Epidermal melanocyte (primary cell): ENCODE data around the gene CALML5.

Source experiments
- DNase-seq: peaks from one replicate; pipeline ENCODE4 v3.0.0; 2011; ENCODE audit warnings: low spot score; ENCODE audit not compliant: insufficient read length

The CALML5 gene

GRCh38 chr10:5515948-5516761 is 16.8 kb upstream of the CALML5 start:
- DNase-seq: no peak

DNA sequence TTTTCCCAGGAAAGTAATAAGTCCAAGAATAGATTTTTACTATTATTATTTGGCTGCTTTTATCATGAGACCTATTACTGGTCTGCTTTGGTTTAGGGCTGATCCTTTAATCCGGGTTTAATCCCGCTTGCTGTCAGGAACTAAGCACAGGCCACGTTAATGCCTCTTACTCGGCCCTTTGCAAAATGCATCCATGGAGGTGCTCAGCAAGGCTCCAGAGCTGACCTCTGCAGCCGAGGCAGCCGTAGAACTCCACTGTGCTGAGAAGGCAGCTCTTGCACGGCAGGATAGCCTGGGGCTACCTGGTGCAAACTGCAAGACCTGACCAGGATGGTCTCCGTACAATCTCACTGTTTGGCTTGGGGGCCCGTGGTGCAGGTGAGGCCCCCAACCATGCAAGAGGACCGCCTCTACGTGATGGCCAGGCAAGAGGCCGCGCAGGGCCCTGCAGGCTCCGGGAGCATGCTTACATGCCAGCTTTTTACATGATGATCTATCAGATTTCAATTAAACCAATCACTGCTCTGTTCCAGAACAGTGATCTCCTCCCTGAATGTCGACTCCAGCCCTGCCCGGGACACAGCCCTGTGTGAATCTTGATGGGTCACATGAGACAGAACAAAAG is 15.0 kb upstream of the CALML5 start:
- DNase-seq: no peak

DNA sequence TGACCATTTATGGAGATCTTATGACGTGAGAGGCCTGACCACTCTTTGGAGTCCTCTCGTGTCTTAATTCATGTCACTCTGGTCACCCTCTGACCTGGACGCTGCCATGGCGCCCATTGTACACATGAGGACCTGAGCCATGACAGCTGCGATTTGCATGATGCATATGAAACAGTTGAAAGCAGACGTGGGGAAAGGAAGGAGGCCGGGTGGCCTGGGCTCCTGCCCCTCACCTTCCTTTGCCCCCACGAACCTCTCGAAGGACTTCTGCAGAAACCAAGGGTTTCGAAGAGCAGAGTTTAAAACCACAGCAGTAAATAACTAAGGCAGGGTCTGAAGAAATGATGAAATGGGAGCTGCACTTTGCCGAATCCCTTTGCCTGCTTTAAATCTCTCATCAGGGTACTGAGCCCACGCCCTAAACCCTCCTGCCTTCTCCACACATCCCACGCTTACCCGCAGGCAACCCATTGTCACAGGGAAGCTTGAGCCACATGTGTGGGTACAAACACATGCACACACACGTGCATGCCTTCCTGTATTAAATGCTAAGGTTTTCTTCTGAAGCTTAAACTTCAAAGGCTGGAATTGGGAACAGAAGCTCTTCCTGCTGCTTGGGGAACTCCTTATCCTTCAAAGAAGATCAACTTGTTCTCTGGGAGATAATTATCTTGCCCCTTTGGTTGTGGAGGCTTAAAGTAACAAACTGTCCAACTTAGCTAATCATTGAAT is 13.7 kb upstream of the CALML5 start:
- DNase-seq: no peak

DNA sequence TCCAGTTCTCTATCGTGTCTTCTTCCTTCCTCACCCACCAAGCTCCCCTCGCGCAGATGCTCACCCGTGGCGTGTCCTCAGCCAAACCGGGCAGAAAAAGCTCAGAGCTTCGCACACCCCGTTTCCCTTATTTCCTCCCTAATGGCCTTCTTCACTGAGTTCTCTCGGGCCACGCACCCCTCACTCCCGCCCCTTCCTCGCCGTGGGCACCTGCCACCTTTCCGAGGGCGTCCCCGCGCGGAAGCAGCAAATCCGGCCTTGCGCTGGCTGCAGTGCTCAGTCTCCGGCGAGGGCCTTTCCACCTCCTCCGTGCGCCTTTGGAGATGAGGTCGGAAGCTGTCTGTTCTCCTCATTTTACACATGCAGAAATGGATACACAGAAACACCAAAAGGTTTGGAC is 13.0 kb upstream of the CALML5 start:
- DNase-seq: no peak

DNA sequence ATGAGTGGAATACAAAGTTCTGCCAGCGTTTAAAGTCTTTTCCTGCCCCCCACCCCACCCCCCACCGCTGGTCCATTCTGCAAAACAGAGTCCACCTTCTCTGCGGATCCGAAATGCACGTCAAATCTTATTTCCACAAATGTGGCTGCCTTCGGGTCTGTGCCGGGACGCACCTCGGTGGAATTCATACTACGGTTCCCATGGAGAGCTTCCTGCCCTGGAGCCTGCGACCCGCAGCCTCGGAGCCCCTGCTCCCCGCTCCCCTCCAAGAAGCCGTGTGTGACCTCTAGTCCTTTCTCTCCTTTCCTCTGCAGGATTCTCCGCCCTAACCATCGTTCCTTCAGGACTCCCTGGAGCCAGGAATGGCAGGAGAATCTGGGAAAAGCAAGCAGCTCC is 12.5 kb upstream of the CALML5 start:
- DNase-seq: no peak

DNA sequence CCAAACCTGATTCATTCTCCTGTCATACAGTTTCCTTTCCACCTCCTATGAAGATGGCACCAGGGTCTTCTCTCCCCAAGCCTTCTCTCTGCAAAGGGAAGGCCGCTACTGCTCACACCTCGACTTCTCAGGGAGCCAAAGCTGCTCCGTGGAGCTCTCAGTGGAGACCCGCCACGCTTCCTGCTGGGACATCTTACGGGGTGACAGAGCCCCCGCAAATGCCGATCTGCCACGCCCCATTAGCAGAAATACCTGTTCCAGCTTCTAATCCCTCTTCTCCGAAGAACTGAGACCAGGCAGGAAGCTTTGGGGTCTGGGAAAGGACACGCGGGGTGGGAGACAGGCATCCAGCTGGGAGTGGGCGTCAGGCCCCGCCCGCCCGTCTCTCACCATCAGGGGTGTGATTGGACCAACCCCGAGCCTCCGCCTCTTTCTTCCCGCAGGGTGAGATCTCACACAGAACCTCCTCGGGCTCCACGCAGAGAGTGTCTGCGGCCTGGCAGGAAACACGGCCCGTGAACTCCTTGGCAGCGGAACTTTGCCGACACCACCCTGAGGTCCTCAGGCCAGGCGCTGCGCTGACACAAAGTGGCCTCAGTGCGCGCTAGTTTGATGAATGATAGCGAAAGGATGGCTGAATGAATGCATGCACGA is 12.0 kb upstream of the CALML5 start:
- no peak for DNase-seq

DNA sequence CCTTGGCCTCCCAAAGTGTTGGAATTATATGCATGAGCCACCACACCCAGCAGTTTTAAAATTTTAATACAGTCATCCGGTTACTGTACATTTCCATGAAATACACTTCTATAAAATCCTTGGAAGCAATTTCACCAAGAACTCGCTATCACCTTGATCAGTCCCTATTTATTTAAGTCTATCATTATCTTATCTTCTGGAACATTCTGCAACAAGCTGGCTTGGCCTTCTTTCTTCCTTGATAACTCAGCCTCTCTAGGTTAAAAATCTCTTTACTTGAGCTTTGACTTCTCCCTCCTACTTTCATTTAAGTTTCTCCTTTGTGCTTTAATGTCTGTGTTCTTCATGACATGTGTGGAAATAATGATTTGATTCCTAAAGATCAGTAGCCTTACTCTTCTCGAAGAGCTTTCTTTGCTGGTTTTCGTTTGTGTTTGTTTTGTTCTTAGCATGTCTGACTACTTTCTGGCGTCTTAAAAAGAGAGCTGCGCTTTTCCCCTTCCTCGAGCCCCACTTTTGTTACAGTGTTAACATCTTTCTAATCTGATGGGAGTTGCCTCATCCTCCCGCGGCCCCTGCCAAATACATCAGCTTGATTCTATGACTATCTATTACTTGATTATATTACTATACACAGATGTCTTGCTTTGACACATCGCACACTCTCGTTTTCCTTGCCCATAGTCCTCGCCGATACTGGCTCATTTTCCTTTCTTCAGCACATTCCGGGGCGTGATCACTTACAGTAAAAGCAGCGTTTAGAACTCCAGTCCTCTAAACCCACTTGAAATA is 11.1 kb upstream of the CALML5 start:
- DNase-seq: no peak

- no peak for DNase-seq
These were observed 10.3 kb upstream of the CALML5 start for GRCh38 chr10:5509691-5510090.

- no peak for DNase-seq
These were observed 9.9 kb upstream of the CALML5 start for GRCh38 chr10:5509236-5509635.

DNA sequence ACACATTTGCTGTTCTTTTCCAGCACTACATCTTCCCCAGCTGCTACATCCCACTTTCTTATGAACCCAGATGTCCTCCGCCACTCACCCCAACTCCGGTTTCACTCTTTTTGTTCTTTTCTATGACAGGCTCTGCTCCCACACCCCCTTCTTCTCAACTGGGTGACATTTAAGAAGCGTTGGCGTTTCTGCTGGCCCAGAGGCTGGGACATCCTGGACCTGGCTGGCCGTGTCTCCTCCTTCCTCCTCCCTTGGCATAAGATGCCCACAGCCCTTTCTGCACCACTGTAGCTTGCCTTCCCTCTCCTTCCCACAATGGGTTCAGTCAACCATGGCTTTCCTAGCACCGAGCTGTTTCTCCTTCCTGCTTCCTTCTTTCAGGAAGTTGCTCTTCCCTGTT is 9.4 kb upstream of the CALML5 start:
- no peak for DNase-seq

GRCh38 chr10:5508161-5508604 is 8.8 kb upstream of the CALML5 start:
- no peak for DNase-seq

DNA sequence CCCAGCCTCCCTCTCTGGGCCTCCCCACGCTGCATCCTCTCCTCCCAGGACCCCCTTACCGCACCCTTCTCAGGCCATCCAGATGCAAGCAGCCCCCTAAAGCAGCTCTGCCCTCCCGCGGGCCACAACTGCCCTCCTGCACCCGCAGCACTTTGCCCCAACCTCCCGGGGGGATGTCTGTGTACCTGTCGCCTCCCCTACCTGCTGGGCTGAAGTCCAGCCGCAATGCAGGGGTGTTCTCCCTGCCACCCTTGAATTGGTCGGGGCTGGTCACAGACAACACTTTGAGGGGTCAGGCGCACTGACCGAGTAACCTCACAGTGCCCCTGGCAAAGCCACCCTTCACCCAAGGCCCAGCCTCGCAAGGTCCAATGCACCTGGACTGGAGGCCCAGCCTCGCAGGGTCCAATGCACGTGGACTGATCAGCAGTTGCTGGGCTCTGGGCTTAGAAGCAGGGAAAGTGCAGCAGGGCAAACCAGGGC is 8.3 kb upstream of the CALML5 start:
- DNase-seq: no peak

GRCh38 chr10:5506751-5507648 is 7.6 kb upstream of the CALML5 start:
- DNase-seq: no peak

- no peak for DNase-seq
These were observed 6.9 kb upstream of the CALML5 start for GRCh38 chr10:5506246-5506645.

DNA sequence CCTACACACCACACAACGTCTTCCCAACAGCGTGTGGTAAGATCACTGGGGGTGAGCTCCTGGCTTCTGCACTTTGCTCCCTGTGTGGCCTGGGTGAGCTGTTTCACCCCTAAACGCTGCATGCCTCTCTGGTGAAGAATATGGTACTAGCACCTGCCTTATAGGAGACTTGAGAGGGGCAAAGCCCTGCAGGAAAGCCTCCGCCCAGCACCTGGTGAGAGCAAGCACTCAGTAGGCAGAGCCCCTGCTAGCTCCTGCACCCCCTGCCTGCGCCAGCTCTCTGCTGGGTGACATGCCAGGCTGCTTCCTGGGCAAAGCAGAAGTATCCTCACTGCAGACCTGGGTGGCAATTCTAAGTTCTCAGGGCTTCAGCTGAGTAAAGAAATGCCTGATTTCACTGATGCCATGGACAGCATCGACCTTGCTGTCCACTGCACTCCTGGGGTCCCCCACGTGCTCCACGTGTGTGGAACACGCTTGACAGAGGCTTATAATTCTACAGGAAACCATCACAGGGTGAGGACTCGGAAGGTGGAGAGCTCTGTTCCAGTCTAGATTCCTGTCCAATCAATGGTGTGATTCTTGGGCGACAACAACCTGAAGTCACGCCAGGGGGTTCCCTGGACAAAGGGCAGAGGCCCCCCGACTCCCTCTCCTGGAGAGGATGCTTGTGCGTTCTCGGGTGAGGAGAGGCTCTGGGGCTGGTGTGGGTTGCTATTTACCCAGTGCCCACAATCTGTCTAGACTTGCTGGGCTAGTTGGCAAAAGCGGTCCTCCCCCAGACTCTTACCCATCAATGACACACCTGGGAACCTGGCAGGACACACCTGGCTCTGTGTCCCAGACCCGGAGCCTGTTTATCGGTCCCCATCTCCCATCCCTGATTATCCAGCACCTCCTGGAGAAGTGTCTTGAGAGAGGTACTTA is 5.0 kb upstream of the CALML5 start:
- no peak for DNase-seq

DNA sequence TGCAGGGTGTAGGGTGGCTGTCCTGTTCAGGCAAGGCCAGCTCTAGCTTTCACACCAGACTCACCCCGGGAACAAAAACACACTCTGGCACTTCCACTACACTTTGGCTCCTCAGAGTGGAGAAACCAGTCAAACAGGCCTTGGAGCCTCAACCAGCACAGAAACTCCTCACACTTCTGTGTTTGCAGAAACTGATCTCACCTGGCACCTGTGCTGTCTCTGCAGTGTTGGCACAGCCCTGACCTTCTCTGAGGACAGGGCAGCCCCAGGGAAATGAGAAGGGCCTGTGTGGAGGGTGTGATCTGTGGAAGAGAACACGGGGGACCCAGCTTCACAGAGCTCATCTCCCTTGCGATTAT is 4.1 kb upstream of the CALML5 start:
- DNase-seq: no peak

GRCh38 chr10:5502571-5503476 is 3.5 kb upstream of the CALML5 start:
- no peak for DNase-seq

- DNase-seq: no peak
These were observed 2.7 kb upstream of the CALML5 start for GRCh38 chr10:5502061-5502521.
